NCI-H748 (cell line): ENCODE data around the gene HERC4.
"Not testable (repeated sequence)": the region's sequence is repeated elsewhere in the genome, so short reads cannot be mapped to it uniquely, and the experiment has no call there.

Experiments used
- DNase-seq: peaks from one replicate; lab custom pipeline; 2025; ENCODE audit not compliant: unreplicated experiment; lab: John Stamatoyannopoulos, UW

The HERC4 gene

GRCh38 chr10:68047554-68048327 is 27.3 kb downstream of the HERC4 start:
- peak; percentile 3 for DNase-seq

GRCh38 chr10:68047122-68047521 is 28.0 kb downstream of the HERC4 start:
- DNase-seq, result no peak

DNA sequence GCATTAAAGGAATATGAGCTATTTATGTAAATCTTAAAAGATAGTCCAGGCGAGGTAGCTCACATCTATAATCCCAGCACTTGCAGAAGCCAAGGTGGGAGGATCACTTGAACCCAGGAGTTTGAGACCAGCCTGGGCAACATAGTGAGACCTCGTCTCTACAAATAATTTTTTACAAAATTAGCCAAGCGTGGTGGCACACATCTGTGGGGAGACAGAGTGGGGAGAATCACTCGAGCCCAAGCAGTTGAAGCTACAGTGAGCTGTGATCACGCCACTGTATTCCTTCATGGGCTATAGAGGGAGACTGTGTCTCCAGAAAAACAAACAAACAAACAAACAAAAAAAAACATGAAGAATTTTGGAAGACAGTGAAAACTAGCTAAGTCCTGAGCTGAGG is 28.4 kb downstream of the HERC4 start:
- no peak for DNase-seq

- DNase-seq, result no peak
Measured at GRCh38 chr10:68043030-68043429, 32.1 kb downstream of the HERC4 start.

DNA sequence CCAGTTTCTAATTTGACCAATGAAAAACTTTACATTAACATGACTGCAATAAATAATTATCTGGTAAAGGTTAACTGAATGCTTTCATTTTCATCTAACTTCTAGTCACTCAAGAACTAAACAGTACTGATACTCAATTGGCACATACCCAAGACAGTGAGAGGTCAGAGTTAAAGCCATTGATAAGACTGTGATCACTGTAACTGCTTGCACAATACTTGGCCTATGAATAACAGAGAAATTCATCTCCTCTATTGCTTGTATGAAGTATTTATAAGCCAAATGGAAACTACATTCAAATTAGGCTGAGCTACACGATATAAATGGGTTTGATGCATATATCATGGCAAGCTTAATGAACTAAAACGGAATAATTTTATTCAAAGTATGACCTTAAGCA is 43.0 kb downstream of the HERC4 start:
- no peak for DNase-seq

DNA sequence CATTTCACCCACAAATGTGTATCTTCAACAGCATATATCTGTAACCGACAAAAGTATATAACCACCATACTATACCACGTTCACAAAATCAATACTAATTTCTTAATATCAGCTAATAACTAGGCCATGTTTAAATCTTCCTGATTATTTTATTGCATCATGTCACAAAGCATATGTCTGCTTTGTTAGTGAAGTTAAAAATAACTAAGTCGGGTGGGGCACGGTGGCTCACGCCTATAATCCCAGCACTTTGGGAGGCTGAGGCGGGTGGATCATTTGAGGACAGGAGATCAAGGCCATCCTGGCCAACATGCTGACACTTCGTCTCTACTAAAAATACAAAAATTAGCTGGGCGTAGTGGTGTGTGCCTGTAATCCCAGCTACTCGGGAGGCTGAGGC is 47.7 kb downstream of the HERC4 start:
- no peak for DNase-seq

GRCh38 chr10:68023292-68023691 is 51.8 kb downstream of the HERC4 start:
- no peak for DNase-seq

DNA sequence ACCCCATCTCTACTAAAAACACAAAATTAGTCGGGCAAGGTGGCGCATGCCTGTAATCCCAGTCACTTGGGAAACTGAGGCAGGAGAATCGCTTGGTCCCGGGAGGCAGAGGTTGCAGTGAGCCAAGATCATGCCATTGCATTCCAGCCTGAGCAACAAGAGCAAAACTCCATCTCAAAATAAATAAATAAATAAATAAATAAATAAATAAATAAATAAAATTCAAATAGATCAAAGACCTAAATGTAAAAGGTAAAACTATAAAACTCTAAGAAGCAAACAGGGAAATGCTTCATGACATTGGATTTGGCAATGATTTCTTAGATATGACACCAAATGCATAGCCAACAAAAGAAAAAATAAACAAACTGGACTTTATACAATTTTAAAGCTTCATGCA is 52.8 kb downstream of the HERC4 start:
- not testable (repeated sequence) for DNase-seq

- DNase-seq, result not testable (repeated sequence)
Measured at GRCh38 chr10:68016519-68016918, 58.6 kb downstream of the HERC4 start.

DNA sequence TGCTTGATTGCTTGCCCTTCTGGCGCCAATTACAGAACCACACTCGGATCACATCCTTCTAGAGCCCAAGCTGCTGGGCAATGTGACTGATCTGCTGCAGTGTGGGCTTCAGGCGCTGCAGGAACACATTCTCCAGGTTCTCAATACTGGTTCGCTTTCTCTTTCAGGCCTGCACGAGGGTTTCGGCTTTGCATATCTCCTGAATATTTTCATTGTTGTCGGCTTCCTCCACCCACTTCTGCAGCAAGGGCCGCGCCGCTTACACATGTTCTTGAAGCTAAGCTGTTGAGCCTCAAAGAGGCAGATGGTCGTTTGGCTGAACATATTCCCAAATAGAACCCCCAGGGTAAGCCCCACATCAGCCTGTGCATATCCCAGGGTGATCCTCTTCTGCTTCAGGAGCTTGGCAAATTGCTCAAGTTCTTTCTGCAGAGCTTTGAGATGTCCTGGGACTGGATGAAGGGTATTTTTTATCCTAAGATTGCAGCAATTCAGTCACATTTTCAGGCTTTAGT is 64.6 kb downstream of the HERC4 start:
- no peak for DNase-seq

GRCh38 chr10:68007356-68007755 is 67.7 kb downstream of the HERC4 start:
- DNase-seq, result no peak

DNA sequence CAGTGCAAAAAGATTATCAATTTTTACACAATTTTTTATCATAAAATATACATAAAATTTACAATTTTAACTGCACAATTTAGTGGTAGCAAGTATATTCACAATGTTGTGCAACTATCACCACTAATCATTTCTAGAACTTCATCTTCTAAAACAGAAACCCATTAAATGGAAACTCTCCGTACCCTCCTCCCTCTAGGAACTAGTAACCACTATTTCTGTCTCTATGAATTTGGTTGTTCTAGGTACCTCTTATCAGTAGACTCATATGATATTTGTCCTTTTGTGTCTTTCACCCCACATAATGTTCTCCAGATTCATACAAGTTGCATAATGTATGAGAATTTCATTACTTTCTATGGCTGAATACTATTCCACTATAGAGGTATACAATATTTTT is 73.5 kb downstream of the HERC4 start:
- no peak for DNase-seq

DNA sequence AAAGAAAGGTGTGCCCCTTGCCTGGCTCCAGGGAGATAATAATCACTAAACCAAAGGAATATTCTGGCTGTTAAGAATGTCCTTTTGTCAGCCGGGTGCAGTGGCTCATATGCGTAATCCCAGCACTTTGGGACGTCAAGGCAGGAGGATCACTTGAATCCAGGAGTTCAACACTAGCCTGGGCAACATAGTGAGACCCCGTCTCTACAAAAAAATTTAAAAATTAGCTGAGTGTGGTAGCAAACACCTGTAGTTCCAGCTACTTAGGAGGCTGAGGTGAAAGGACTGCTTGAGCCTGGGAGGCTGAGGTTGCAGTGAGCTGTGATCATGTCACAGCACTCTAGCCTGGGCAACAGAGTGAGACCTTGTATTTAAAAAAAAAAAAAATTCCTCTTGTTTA is 74.1 kb downstream of the HERC4 start:
- DNase-seq, result no peak

GRCh38 chr10:67990093-67990492 is 85.0 kb downstream of the HERC4 start:
- DNase-seq, result no peak

DNA sequence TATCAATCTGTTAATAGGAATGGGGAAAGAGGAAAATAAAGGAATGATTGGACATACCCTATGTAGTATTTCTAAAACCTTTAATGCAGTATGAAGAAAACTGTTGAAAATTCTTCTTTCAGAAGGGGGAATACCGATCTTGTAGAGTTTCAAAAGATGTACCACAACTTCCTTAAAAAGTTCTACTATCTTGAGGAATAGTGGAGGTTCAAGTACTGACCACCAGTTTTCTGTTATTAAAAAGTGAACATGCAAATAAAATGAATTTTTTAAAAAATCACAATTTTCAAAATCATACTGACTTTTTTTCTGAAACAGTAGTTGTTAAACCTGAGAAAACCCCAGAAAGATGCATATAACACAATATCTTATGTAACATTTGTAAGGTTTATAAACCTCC is 86.5 kb downstream of the HERC4 start:
- no peak for DNase-seq

GRCh38 chr10:67982603-67983002 is 92.5 kb downstream of the HERC4 start:
- DNase-seq, result not testable (repeated sequence)

GRCh38 chr10:67978749-67979148 is 96.3 kb downstream of the HERC4 start:
- DNase-seq, result no peak

DNA sequence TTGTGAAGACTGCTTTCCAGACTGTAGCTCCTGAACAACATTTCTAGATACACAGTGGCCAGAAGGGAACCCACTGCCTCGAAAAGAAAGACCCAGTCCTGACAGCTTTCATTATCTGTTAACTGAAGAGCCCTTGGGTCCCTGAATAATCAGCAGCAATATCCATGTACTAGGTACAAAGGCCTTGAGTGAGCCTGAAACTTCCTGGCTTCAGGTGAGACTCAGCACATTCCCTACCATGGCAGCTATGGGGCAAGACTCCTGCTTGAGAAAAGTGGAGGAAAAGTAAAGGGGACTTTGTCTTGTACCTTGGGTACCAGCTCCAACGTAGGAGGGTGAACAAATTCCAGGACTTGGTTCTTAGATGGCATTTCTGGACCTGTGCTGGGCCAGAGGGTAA is 97.8 kb downstream of the HERC4 start:
- no peak for DNase-seq

DNA sequence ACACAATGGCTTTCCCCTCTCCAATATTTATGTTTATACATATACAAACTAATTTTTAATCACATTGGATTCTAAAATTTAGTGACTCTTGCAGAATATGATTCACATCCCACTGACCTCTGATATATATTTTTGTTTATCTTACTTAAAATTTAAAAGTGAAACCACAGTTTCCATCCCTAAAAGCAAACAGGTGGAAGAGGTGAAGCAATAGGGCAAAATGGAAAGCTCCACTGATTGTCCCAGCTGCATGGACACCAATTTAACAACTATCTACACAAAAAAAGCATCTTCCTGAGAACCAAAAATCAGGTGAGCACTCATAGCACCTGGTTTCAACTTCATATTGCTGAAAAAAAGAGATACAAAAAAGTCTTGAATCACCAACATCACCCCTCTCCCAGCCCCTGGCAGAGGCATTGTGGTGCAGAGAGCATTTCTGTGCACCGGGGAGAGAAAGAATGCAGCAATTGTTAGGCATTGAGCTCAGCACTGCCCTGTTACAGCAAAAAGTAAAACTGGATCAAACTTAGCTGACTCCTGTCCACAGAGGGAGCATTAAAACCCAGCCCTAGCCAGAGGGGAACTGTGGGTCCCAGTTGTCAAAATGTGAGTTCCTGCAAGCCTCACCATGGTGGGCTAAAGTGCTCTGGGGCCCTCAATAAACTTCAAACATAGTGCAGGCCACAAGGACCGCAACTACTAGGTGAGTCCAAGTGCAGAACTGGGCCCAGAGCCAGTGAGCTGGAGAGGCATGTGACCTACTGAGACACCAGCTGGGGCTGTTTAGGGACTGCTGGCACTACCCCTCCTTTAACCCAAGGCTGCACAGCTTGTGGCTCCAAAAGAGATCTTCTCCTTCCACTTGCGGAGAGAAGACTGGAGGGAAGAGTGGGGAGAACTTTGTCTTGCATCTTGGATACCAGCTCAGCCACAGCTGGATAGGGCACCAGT is 98.5 kb downstream of the HERC4 start:
- DNase-seq, result no peak

GRCh38 chr10:67975871-67976270 is 99.2 kb downstream of the HERC4 start:
- DNase-seq, result no peak

GRCh38 chr10:67971311-67971710 is 103.8 kb downstream of the HERC4 start:
- DNase-seq, result no peak

DNA sequence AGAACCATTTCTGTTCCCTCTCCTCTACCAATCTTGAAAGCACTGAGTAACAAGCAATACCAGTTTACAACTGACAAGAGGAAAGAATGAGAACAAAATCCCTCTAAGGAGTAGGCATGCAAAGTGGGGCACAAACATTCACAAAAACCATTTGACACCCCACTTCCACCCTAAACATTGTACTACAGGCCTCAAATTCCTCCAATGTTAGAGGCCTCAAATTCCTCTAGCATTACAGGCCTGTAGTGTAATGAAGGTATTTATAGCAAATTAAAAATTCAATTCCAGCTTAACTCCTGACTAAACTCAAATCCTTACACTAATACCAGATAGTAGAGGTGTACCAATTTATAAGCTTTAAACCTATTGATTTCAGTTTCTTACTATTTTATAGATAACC is 105.2 kb downstream of the HERC4 start:
- DNase-seq, result no peak
